IMR-90 (cell line): ENCODE data around the gene PIN4. TPM values are rescaled to one million over a fixed set of nuclear protein-coding genes. Genes with fewer than 3 reads are reported as not detected.

Experiments used
- ATAC-seq: fragments of 200-7000 bp; cut with Tn5 transposase; 2 replicates; pipeline ENCODE4 v1.9.1; 2020; ENCODE audit warnings: low read depth, mild to moderate bottlenecking, moderate library complexity
- BruUV-seq: library from RNA; stranded (reverse); fragments of 400-500 nt; replicated peaks from 2 replicates; lab custom pipeline; 2021; lab: Mats Ljungman, UMichigan
- CTCF ChIA-PET: fragments of 300-600 bp; formaldehyde crosslinking; extraction: SDS; loops from one replicate; lab custom pipeline; 2021; ENCODE audit warnings: antibody characterized with exemption; lab: Yijun Ruan, JAX
- POLR2A ChIA-PET: fragments of 300-600 bp; sonication (Branson Sonifier 250); formaldehyde crosslinking; loops from one replicate; lab custom pipeline; 2022; ENCODE audit warnings: antibody characterized with exemption; ENCODE audit not compliant: unreplicated experiment; lab: Charles Lee
- DNase-seq: peaks from one replicate; pipeline ENCODE4 v3.0.0; 2013
- H2AFZ ChIP-seq: replicated peaks from 2 replicates; pipeline ENCODE3; 2013; ENCODE audit warnings: low read length, mild to moderate bottlenecking; ENCODE audit not compliant: poor library complexity
- H2AK5ac ChIP-seq: 2 replicates; pipeline ENCODE4 v1.6.1; 2013; ENCODE audit warnings: low read depth, low read length, inconsistent platforms
- H2AK9ac ChIP-seq: replicated peaks from 2 replicates; pipeline ENCODE3; 2013; ENCODE audit warnings: mild to moderate bottlenecking, low read depth, low read length, moderate library complexity; ENCODE audit not compliant: poor library complexity
- H2BK120ac ChIP-seq: 2 replicates; pipeline ENCODE4 v1.6.1; 2013; ENCODE audit warnings: low read depth, low read length, inconsistent platforms
- H2BK15ac ChIP-seq: 3 replicates; pipeline ENCODE4 v1.6.1; 2013; ENCODE audit warnings: low read depth, low read length, inconsistent platforms
- H2BK20ac ChIP-seq: 2 replicates; pipeline ENCODE4 v1.6.1; 2013; ENCODE audit warnings: low read depth, mild to moderate bottlenecking, inconsistent platforms, low read length, moderate library complexity
- H2BK5ac ChIP-seq: 2 replicates; pipeline ENCODE4 v1.6.1; 2013; ENCODE audit warnings: mild to moderate bottlenecking, low read depth, low read length, inconsistent platforms; ENCODE audit not compliant: poor library complexity, severe bottlenecking
- H3K14ac ChIP-seq: replicated peaks from 2 replicates; pipeline ENCODE4 v1.6.1; 2013; ENCODE audit warnings: low read depth, low read length, inconsistent platforms
- H3K18ac ChIP-seq: 2 replicates; pipeline ENCODE4 v1.6.1; 2013; ENCODE audit warnings: low read depth, low read length, control low read depth
- H3K23ac ChIP-seq: 2 replicates; pipeline ENCODE4 v1.6.1; 2013; ENCODE audit warnings: low read depth, low read length, inconsistent platforms
- H3K27ac ChIP-seq: 2 replicates; pipeline ENCODE4 v1.5.1; 2013; ENCODE audit warnings: mild to moderate bottlenecking, control low read depth, low read length; ENCODE audit not compliant: insufficient read depth
- H3K27me3 ChIP-seq: 2 replicates; pipeline ENCODE4 v1.6.1; 2013; ENCODE audit warnings: low read length; ENCODE audit not compliant: control insufficient read depth, insufficient read depth
- H3K36me3 ChIP-seq: 2 replicates; pipeline ENCODE4 v1.6.1; 2013; ENCODE audit warnings: low read length, mixed read lengths; ENCODE audit not compliant: control insufficient read depth, insufficient read depth
- H3K4ac ChIP-seq: 2 replicates; pipeline ENCODE4 v1.6.1; 2013; ENCODE audit warnings: low read depth, low read length, inconsistent platforms
- H3K4me1 ChIP-seq: 2 replicates; pipeline ENCODE4 v1.6.1; 2013; ENCODE audit warnings: low read length, mixed read lengths; ENCODE audit not compliant: control insufficient read depth, insufficient read depth
- H3K4me2 ChIP-seq: 2 replicates; pipeline ENCODE4 v1.6.1; 2013; ENCODE audit warnings: low read depth, mild to moderate bottlenecking, control low read depth, low read length, moderate library complexity
- H3K4me3 ChIP-seq: 2 replicates; pipeline ENCODE4 v1.5.1; 2013; ENCODE audit warnings: low read depth, mild to moderate bottlenecking, control low read depth, low read length, moderate library complexity; ENCODE audit not compliant: insufficient read depth
- H3K56ac ChIP-seq: 2 replicates; pipeline ENCODE4 v1.6.1; 2013; ENCODE audit warnings: low read length, inconsistent platforms; ENCODE audit not compliant: insufficient read depth; ENCODE audit errors: extremely low read depth
- H3K79me1 ChIP-seq, 2 experiments: 2 replicates each; pipeline ENCODE4 v1.6.1; 2013; ENCODE audit warnings: low read length in 2 of 2, inconsistent platforms in 1 of 2, low read depth in 1 of 2
- H3K9ac ChIP-seq: 2 replicates; pipeline ENCODE4 v1.6.1; 2013; ENCODE audit warnings: low read depth, low read length, control low read depth
- H3K9me1 ChIP-seq: 2 replicates; pipeline ENCODE4 v1.6.1; 2013; ENCODE audit warnings: low read length, inconsistent platforms; ENCODE audit not compliant: insufficient read depth
- H3K9me3 ChIP-seq: 2 replicates; pipeline ENCODE4 v1.6.1; 2013; ENCODE audit warnings: low read length; ENCODE audit not compliant: control insufficient read depth, insufficient read depth
- H4K20me1 ChIP-seq: 2 replicates; pipeline ENCODE4 v1.6.1; 2013; ENCODE audit warnings: low read length, inconsistent platforms; ENCODE audit not compliant: insufficient read depth
- H4K5ac ChIP-seq: 2 replicates; pipeline ENCODE4 v1.6.1; 2013; ENCODE audit warnings: mild to moderate bottlenecking, low read depth, low read length, control low read depth
- H4K8ac ChIP-seq, 2 experiments: 2 replicates each; pipeline ENCODE4 v1.6.1; 2013; ENCODE audit warnings: low read depth in 2 of 2, low read length in 2 of 2, control low read depth in 1 of 2, inconsistent platforms in 1 of 2
- H4K91ac ChIP-seq: 2 replicates; pipeline ENCODE4 v1.6.1; 2013; ENCODE audit warnings: low read depth, low read length, inconsistent platforms; ENCODE audit not compliant: insufficient read depth
- BHLHE40 ChIP-seq: fragments of 150-350 bp; IDR thresholded peaks from 2 replicates; pipeline ENCODE4 v1.6.1; 2016; ENCODE audit warnings: mild to moderate bottlenecking, low read depth, low read length
- CEBPB ChIP-seq: IDR thresholded peaks from 2 replicates; pipeline ENCODE4 v1.6.1; 2012; ENCODE audit warnings: low read depth, low read length, improper control_type of control experiment
- CTCF ChIP-seq: conservative IDR thresholded peaks from 2 replicates; pipeline ENCODE4 v1.5.1; 2012; ENCODE audit warnings: mild to moderate bottlenecking, low read depth, low read length, improper control_type of control experiment
- ELK1 ChIP-seq: fragments of 150-350 bp; IDR thresholded peaks from 2 replicates; pipeline ENCODE4 v1.6.1; 2016; ENCODE audit warnings: low read depth, mild to moderate bottlenecking, low read length, moderate library complexity, borderline replicate concordance
- FOS ChIP-seq: fragments of 150-350 bp; IDR thresholded peaks from 2 replicates; pipeline ENCODE4 v1.6.1; 2016; ENCODE audit warnings: low read depth, low read length
- MAFK ChIP-seq: IDR thresholded peaks from 2 replicates; pipeline ENCODE4 v1.6.1; 2012; ENCODE audit warnings: low read depth, low read length, improper control_type of control experiment
- MAZ ChIP-seq: IDR thresholded peaks from 2 replicates; pipeline ENCODE4 v1.6.1; 2012; ENCODE audit warnings: low read depth, mild to moderate bottlenecking, low read length, improper control_type of control experiment, moderate library complexity, borderline replicate concordance
- MXI1 ChIP-seq: IDR thresholded peaks from 2 replicates; pipeline ENCODE4 v1.6.1; 2012; ENCODE audit warnings: low read depth, mild to moderate bottlenecking, low read length, moderate library complexity, borderline replicate concordance
- POLR2A ChIP-seq: IDR thresholded peaks from 2 replicates; pipeline ENCODE4 v1.6.1; 2012; ENCODE audit warnings: mild to moderate bottlenecking, low read depth, low read length
- RFX5 ChIP-seq: IDR thresholded peaks from 2 replicates; pipeline ENCODE4 v1.8.0; 2012; ENCODE audit warnings: low read depth, mild to moderate bottlenecking, low read length, moderate library complexity
- USF2 ChIP-seq: fragments of 150-350 bp; IDR thresholded peaks from 2 replicates; pipeline ENCODE4 v1.6.1; 2017; ENCODE audit warnings: mild to moderate bottlenecking, antibody characterized with exemption, low read length, low read depth
- WGBS, 2 experiments: methylation state at CpG; one replicate each; pipeline versions ENCODE4 v1.1.5 to v1.1.7; 2013; ENCODE audit warnings: missing lambda C conversion rate in 2 of 2; ENCODE audit not compliant: insufficient read length in 1 of 2; ENCODE audit errors: extremely low coverage in 2 of 2; 5-methylcytosine and 5-hydroxymethylcytosine counted together
- dilution Hi-C: fragments of 300-500 bp; cut with HindIII; formaldehyde crosslinking; loops from one replicate; pipeline ENCODE4 v1.14.3; 2018; ENCODE audit warnings: low sequenced_read_pairs; ENCODE audit not compliant: unreplicated experiment
- in situ Hi-C: fragments of 300-500 bp; cut with MboI; formaldehyde crosslinking; loops from 3 replicates; pipeline ENCODE4 v1.14.3; 2019; ENCODE audit warnings: low sequenced_read_pairs, inconsistent platforms, mixed read lengths
- intact Hi-C: fragments of 100-400 bp; cut with micrococcal nuclease; formaldehyde crosslinking; loops from 2 replicates; pipeline ENCODE4 v1.10.0; 2022
- polyA plus RNA-seq, 3 experiments: library from polyadenylated mRNA; depleted of rRNA; stranded (reverse); fragments of >200 nt; gene quantifications; 2 replicates each; pipeline ENCODE4 v1.2.3, GENCODE V29; 2012; ENCODE audit warnings: low replicate concordance in 1 of 3
- total RNA-seq: library from RNA; depleted of rRNA; stranded (reverse); fragments of >200 nt; gene quantifications from 2 replicates; pipeline ENCODE4 v1.2.3, GENCODE V29; 2012

PIN4 gene
- total and polyA plus RNA-seq, 2 of the 4 experiments (the other 2 are of a cell fraction): 2.2 to 18.2 TPM

- TF ChIP-seq USF2 (no peak), MAZ (no peak), MAFK (no peak), ELK1 (no peak), BHLHE40 (no peak), CTCF (no peak), FOS (no peak), MXI1 (no peak), CEBPB (no peak), POLR2A (no peak), RFX5 (no peak)
- Histone ChIP-seq H3K4me2 (no peak overlapping the region), H3K18ac (no peak overlapping the region), H2BK20ac (no peak overlapping the region), H4K20me1 (no peaks in the 10 kb centered on the region), H3K9me3 (no peaks in the 10 kb centered on the region), H2AFZ (no peak overlapping the region), H3K9me1 (no peaks in the 10 kb centered on the region), H3K36me3 (no peaks in the 10 kb centered on the region), H2BK120ac (no peak overlapping the region), H3K9ac (no peak overlapping the region), H2BK5ac (no peak overlapping the region), H3K4ac (no peak overlapping the region), H3K56ac (no peak overlapping the region), H3K4me1 (no peaks in the 10 kb centered on the region), H2AK9ac (no peak overlapping the region), H2AK5ac (no peak overlapping the region), H4K8ac (no peak overlapping the region), H3K23ac (no peak overlapping the region), H3K79me1 (no peaks in the 10 kb centered on the region), H3K27ac (no peak overlapping the region), H3K14ac (no peak overlapping the region), H4K91ac (no peak overlapping the region), H3K4me3 (no peak overlapping the region), H2BK15ac (no peak overlapping the region), H4K5ac (no peak overlapping the region), H3K27me3 (peaks cover 37% of the 10 kb centered on the region)
- DNase-seq: no peak
- no CpG with 5 or more reads among the region's 2 CpGs for WGBS, 2 experiments
- in situ Hi-C loops (no loop called here), dilution Hi-C loops (no loop called here), intact Hi-C loops (no loop called here)
- BruUV-seq: no TSS peak
- ChIA-PET POLR2A (no interaction called here), CTCF (no interaction called here)
- no peak for ATAC-seq
Measured at GRCh38 chrX:72146527-72146926, 35.0 kb upstream of the PIN4 start.
